MG63 (cell line): ENCODE results near the gene KCNMA1. TPM values are rescaled to one million over a fixed set of nuclear protein-coding genes. Genes with fewer than 3 reads are reported as not detected.
A peak's percentile ranks its signal among the peaks of the same experiment; 100 is the strongest.

Experiments used
- DNase-seq: peaks from one replicate; pipeline ENCODE4 v3.0.0-alpha.2; 2020
- H3K27me3 ChIP-seq: fragments of 250-450 bp; sonication (Bioruptor Pico); 2 replicates; pipeline ENCODE4 v1.5.1; 2020; ENCODE audit warnings: mild to moderate bottlenecking, moderate library complexity
- H3K36me3 ChIP-seq: fragments of 250-450 bp; sonication (Bioruptor Pico); 2 replicates; pipeline ENCODE4 v1.5.1; 2020; ENCODE audit warnings: mild to moderate bottlenecking, moderate library complexity
- H3K4me3 ChIP-seq: fragments of 250-450 bp; sonication (Bioruptor Pico); 2 replicates; pipeline ENCODE4 v1.5.1; 2020; ENCODE audit warnings: mild to moderate bottlenecking, moderate library complexity
- H3K9me3 ChIP-seq: fragments of 250-450 bp; sonication (Bioruptor Pico); 2 replicates; pipeline ENCODE4 v1.5.1; 2020; ENCODE audit warnings: mild to moderate bottlenecking, moderate library complexity
- total RNA-seq: library from RNA; depleted of rRNA; stranded (reverse); fragments of >200 nt; shearing (Covaris generic); gene quantifications from 2 replicates; pipeline ENCODE4 v1.2.3, GENCODE V29; 2014; ENCODE audit warnings: low replicate concordance

The KCNMA1 gene
- total RNA-seq, 1 experiment from 2014 or later = 40.8 TPM

DNA sequence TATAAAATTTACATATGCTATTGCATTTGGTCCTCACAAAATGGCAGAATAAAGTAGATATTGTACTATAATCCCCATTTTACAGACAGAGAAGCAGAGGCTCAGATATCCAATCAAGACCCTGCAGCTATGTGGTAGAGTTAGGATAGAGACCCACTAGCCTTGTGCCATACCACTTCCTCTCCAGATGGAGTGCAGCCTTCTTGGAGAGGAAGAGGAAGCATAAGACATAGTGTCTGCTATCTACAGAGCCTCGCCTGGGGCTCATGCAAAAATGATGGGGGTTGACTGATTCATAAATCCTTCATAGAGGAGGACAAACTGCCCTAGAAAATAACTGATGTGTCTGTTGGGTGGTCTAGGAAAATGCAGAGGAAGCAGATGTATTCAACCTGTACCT is 447.3 kb downstream of the KCNMA1 start:
- Histone ChIP-seq H3K27me3 (no peaks in the 10 kb centered on the region), H3K4me3 (no peak overlapping the region), H3K36me3 (peaks cover 2% of the 10 kb centered on the region; the same call in 1 of the 2 replicates), H3K9me3 (no peaks in the 10 kb centered on the region)
- DNase-seq = no peak

DNA sequence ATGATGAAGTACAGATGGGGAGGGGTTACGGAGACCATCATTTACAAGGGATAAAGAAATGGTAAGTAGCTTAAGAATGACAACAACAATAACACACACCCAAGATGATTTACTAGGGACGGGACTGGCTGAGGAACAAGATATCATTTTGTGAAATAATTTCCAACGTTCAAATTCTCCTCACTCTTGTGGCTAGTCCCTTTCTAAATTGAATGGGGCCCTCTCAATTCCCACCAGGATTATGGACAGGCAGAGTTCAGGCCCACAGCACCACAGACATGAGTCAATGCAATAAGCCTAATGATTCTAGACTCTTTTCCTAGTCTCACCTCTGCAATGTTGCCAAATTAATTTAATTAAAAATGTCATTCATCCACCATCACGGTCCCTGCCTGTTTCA is 448.1 kb downstream of the KCNMA1 start:
- Histone ChIP-seq H3K27me3 (no peaks in the 10 kb centered on the region), H3K36me3 (peaks cover 2% of the 10 kb centered on the region; the same call in 1 of the 2 replicates), H3K9me3 (no peaks in the 10 kb centered on the region), H3K4me3 (no peak overlapping the region)
- DNase-seq = no peak

DNA sequence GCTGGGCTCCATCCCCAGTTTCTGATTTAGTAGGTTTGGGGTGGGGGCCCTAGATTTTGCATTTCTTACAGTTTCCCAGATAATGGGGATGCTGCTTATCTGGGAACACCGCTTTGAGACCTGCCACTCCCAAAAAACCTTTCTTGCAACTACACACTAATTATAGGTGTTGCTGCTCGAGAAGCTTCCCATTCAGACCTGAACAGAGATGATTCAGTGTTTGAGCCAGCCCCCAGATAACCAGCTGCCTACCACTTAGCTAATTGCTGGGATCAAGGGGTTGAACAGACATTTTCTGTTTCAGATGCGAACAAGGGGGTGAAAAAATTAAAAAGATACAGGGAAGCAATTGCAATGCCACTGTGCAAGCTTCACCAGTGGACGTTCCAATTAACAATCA is 448.5 kb downstream of the KCNMA1 start:
- peaks cover 2% of the 10 kb centered on the region; the same call in 1 of the 2 replicates for H3K36me3 ChIP-seq
- no peaks in the 10 kb centered on the region for H3K27me3 ChIP-seq
- DNase-seq = no peak
- H3K4me3 ChIP-seq = no peak overlapping the region
- H3K9me3 ChIP-seq = no peaks in the 10 kb centered on the region

DNA sequence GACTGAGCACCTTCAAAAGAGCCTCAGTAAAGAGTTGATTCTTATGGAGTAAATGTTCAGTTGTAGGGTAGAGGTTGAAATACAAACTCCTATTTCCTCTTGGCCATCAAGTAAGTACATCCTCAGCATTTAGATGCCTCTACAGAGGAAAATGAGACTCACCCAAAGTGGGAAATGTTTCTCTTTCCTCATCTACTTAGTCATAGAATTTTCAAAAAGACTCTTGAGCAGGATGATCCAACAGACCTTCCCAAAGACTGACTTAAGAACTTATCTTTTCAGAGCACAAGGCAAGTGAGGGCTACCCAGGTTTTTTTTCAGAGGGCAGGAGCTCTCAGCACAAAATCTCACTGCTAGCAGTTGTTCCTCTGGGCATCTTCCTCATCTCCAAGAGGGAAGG is 449.1 kb downstream of the KCNMA1 start:
- Histone ChIP-seq H3K9me3 (no peaks in the 10 kb centered on the region), H3K27me3 (no peaks in the 10 kb centered on the region), H3K4me3 (no peak overlapping the region), H3K36me3 (peaks cover 2% of the 10 kb centered on the region; the same call in 1 of the 2 replicates)
- no peak for DNase-seq

DNA sequence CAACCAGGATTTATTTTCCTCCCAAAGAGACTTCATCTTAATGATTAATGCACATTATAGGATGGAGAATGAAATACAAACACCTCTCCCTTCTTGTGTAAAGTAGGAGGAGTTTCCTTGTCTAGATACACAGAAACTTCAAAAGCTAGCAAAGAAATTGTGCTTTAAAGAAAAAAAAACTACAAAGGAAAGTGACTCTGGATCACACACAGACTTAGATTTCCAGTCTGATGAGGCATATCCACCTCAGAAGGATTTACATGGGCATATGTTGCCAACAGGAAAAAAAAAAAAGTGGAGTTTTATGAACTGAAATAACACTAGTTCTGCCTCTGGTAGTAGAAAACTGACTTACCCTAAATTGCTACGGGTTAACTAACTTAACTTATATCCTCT is 449.6 kb downstream of the KCNMA1 start:
- Histone ChIP-seq H3K9me3 (no peaks in the 10 kb centered on the region), H3K4me3 (no peak overlapping the region), H3K27me3 (no peaks in the 10 kb centered on the region), H3K36me3 (peaks cover 5% of the 10 kb centered on the region; the same call in 1 of the 2 replicates)
- DNase-seq = no peak

DNA sequence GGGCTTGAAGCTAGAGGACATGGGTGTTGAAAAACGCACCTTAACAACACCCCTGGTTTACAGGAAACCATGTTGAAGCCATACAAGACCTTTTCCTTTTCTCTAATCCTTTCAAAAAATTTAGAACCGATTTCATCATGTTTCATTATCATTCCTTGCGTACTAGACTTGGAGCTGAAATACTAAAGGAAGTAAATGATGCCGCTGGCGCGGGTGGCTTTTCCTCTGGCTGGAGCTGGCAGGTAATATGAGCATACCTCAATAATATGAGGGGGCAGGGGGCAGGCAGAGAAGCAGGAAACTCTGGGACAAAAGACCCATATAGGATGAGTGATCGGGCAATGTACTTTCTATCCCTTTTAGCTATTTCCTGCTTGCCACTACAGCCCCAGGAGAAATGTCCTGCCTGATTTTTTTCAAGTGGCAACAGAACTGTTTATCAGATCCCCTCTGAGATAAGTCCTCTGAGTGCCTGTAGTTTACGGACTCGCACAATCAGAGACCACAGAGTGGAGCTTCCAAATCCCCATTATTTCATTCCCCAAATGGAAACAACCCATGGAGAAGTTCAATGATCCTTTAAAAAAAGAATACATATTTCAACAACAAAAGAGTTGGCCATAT is 450.1 kb downstream of the KCNMA1 start:
- H3K36me3 ChIP-seq = peaks cover 7% of the 10 kb centered on the region
- H3K4me3 ChIP-seq = no peak overlapping the region
- no peak for DNase-seq
- no peaks in the 10 kb centered on the region for H3K27me3 ChIP-seq
- H3K9me3 ChIP-seq = no peaks in the 10 kb centered on the region

DNA sequence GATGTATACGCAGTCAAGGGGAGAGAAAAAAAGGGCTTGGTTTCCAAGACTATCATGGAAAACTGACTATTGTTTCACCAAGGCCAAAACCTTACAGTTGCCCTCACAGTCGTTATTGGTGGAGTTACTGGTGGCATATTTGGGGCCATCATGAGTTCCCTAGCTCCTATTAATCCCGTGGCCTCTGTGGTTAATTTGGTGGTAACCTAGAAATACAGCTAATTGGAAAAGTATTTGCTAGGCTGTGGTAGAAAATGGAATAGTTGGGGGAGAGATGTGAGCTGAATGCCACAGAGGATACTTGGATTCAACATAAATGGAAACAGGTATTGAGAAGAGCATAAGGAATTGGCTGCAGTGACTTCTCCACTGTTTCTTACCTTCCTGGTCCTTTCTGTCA is 450.7 kb downstream of the KCNMA1 start:
- DNase-seq = no peak
- H3K36me3 ChIP-seq = peaks cover 6% of the 10 kb centered on the region
- no peaks in the 10 kb centered on the region for H3K27me3 ChIP-seq
- H3K9me3 ChIP-seq = no peaks in the 10 kb centered on the region
- no peak overlapping the region for H3K4me3 ChIP-seq

DNA sequence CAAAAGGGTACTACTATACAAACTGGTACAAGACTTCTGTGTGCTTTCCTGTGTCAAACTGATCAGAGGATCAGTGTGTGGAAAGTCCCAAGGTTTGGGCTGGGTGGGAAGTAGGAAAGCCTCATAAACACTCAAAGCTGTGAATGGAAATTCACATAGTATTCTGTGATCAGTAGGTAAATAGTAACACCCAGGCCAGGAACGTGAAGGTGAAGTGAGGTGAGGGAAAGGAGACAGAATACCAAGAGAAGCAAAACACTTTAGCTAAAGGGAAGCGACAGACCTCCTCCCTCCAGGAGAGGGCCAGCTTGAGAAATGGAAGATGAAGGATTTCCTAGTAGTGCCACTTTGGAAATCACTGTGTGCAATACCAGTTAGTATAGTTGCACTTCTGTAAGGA is 451.9 kb downstream of the KCNMA1 start:
- Histone ChIP-seq H3K27me3 (no peaks in the 10 kb centered on the region), H3K36me3 (peaks cover 4% of the 10 kb centered on the region)
- no peak for DNase-seq

DNA sequence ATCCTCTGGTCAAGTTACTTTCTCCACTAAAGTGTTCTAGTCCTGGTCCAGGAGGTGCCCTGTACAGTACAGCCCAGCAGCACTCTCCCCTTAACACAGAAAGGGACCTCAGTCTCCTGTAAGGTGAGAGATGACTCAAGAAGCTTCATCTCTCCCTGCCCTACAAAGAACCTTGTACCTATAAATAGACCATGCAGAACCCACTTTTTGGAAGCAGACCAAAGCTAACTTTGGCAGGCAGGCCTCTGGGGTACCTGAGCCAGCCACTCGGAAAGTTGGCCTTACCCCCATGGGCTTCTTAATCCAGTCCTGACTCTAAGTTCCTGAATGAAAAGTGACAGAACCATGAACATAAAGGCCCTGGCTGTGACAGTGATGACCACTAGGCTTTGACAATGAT is 454.8 kb downstream of the KCNMA1 start:
- H3K9me3 ChIP-seq = no peaks in the 10 kb centered on the region
- H3K4me3 ChIP-seq = no peak overlapping the region
- DNase-seq = no peak
- H3K27me3 ChIP-seq = no peaks in the 10 kb centered on the region
- H3K36me3 ChIP-seq = peaks cover 9% of the 10 kb centered on the region

More for the DNA sequence above, 451.9 kb downstream of the KCNMA1 start:
- no peak overlapping the region for H3K4me3 ChIP-seq
- H3K9me3 ChIP-seq = no peaks in the 10 kb centered on the region

DNA sequence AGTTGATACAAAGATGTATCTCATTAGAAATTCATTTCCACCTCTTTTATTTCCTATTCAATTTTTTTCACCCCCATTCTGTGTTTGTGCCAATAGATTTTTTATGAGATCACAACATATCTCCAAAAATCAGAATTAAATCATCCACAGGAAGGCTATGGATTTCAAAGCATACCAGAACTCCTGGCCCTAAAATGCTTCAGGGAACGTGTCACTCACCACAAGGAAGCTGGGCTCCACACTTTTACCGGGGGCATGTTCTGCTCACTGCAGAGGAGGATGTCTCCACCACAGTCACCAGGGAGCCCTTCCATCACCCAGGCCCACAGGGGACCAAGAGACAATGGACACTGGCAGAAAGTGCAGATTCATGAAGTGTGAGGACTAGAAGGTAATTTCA is 456.8 kb downstream of the KCNMA1 start:
- peaks cover 9% of the 10 kb centered on the region for H3K36me3 ChIP-seq
- no peak overlapping the region for H3K4me3 ChIP-seq
- DNase-seq = peak; percentile 44

DNA sequence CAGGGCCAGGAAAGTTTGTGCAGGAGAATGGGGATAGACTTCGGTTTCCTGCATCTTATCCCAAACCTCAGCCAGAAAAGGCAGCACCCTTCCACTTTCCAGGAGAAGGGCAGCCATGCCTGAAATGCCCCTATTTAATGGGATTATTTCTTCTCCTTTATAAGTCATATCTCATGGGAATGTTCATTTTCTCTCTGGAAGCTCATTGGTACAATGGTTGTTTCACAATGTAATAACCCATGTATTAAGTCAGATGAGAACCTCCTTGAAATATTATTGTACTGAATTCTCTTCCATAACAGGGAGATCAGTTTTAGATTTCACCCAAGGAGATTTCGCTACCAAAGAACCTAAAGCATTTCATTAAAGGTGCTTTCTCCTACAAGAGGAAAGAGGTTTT is 457.5 kb downstream of the KCNMA1 start:
- Histone ChIP-seq H3K9me3 (no peaks in the 10 kb centered on the region), H3K36me3 (peaks cover 9% of the 10 kb centered on the region), H3K27me3 (no peaks in the 10 kb centered on the region), H3K4me3 (no peak overlapping the region)
- DNase-seq = no peak

More for the DNA sequence above, 456.8 kb downstream of the KCNMA1 start:
- Histone ChIP-seq H3K27me3 (no peaks in the 10 kb centered on the region), H3K9me3 (no peaks in the 10 kb centered on the region)

DNA sequence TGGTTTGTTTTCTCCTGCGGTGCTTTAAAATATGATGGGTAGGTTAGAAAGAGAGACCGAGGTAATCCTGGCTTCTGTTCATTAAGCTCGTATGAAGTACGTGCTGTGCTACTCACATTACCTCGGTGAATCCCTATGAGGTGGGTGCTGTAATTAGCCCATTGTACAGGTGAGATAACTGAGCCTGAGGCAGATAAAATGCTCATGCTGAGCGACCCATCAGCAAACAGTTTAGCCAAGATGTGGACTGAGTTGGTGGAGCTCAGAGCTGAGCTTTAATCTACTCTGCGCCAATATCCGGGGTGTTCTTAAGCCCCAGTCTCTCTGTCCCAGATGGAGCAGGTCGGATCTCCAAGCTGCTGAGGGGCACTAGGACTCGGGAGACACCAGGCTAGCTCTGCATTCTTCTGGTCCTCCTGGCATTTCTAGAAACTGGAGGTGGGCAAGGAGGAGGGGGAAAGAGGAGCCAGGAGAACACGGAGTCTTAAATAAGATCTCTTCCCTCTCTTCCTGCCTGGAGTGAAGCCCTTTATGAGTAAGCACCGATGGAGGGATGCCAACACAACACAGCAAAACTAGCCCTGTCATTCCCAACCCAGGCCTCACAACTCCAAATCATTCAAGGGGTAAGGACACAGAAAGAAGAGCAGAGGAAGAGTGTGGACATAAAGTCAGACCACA is 458.5 kb downstream of the KCNMA1 start:
- H3K36me3 ChIP-seq = peaks cover 9% of the 10 kb centered on the region
- no peaks in the 10 kb centered on the region for H3K9me3 ChIP-seq
- H3K27me3 ChIP-seq = no peaks in the 10 kb centered on the region
- DNase-seq = peak; percentile 91
- no peak overlapping the region for H3K4me3 ChIP-seq

DNA sequence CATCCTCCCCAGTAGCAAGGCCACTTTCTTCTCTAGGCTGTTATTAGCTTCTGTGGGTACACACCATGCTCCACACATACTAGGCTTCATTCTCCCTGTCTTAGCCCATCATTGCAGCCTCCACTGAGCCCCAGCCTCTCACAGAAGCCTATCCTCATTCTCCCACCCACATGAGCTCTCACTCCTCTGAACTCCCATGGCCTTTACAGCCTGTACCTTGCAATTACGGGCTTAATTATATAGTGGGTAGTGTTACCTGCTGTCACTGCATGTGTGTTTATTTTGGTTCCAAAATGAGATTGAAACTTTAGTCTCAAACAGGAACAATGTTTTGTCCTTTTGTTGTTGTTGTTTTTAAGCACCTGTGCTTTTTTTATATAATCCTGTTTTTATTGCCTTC is 460.0 kb downstream of the KCNMA1 start:
- no peak overlapping the region for H3K4me3 ChIP-seq
- H3K36me3 ChIP-seq = peaks cover 4% of the 10 kb centered on the region
- H3K9me3 ChIP-seq = no peaks in the 10 kb centered on the region
- no peaks in the 10 kb centered on the region for H3K27me3 ChIP-seq
- DNase-seq = no peak

DNA sequence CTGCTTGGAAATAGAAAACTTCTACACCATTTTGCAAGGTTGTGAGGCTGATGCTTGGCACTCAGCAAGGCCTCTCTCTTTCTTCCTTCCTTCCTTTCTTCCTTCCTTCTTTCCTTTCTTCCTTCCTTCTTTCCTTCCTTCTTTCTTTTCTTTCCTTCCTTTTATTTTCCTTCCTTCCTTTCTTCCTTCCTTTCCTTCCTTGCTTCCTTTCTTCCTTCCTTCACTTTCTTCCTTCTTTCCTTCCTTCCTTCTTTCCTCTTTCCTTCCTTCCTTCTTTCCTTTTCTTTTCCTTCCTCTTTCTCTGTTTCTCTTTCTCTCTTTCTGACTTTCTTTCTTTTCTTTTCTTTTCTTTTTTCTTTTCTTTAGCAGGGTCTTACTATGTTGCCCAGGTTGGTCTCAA is 460.4 kb downstream of the KCNMA1 start:
- H3K4me3 ChIP-seq = no peak overlapping the region
- DNase-seq = no peak
- H3K9me3 ChIP-seq = no peaks in the 10 kb centered on the region
- H3K36me3 ChIP-seq = peaks cover 6% of the 10 kb centered on the region
- no peaks in the 10 kb centered on the region for H3K27me3 ChIP-seq

DNA sequence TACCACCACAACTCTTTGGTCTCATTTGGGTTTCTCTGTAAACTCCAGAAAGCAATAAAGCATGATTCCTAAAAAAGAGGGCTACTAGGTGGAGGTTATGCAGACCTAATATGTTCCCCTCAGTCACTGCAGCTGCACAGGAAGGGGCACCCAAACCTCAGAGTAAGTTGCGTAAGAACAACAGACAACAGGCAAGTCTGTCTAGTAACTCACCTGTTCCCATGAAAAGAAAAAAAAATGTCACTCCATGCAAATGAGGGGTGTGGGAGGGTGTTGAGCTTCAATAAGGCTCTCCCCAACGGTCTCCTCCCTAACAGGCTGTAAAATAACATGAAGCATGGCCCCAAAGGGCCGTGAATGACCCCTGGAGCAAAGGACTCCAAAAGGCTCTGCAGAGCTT is 461.4 kb downstream of the KCNMA1 start:
- no peak for DNase-seq
- Histone ChIP-seq H3K36me3 (peaks cover 6% of the 10 kb centered on the region), H3K27me3 (no peaks in the 10 kb centered on the region), H3K9me3 (no peaks in the 10 kb centered on the region), H3K4me3 (no peak overlapping the region)

DNA sequence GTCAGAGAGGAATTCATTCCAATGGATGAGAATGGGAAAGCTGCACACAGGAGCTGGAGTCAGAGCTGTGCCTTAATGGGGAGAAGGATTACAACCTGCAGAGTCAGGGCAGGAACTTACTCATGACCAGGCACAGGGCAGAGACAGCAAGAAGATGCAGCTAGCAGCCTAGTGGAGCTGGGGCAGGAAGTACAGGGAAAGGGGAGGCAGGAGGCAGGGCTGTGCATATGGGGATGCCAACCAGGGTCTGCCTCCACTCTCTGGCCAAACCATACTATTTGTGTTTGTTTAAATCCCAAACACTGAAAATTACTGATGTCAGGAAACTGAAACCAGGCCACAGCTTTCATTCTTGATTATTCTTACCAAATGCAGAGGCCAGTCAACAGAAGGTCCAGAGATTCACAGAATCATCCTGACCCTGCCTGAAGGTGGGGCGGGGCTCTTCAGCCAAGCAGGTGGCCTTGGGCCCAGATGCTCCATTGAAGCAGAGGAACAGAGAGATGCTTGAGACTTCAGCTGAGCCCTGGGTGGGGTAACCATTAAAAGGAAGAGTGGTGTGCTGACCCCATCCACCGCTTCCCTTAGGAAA is 461.9 kb downstream of the KCNMA1 start:
- DNase-seq = no peak

DNA sequence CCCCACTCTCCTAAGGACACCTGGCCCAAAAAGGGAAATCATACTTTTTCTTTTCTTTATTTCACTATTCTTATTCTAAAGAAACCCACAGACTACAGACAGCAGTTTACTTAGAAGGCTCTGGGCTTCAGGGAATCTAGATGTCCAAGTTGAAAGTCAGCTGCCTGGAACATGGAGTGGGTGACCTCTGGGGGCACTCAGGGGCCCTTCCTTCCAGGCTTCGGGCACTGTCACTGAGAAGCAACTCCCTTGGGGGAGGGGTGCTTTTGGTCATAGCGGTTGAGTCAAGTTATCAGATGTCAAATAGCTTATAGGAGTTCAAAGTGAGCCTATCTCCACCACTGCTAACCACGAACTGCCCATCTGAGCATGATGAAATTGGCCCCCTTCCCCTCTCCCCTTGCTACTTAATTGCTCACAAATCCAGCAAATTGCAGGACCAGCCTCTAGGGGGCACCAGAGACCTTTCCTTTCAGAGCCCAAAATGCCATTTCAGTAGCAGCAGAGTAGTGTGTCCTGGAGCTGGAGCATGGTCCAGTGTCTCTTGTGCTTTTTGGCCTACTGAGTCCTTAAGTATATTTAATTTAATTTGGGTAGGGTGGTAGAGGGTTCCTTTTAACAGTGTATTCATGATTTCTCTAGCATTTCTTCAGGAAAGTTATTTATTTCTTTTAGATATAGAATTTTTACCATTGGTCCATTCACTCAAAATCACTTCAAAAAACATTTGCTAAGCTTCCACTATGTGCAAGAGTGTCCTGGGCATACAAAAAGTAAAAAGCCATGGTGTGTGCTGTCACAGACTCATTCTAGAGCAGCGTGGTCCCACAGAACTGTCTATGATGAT is 463.8 kb downstream of the KCNMA1 start:
- DNase-seq = peak; percentile 60
- peaks cover 4% of the 10 kb centered on the region for H3K36me3 ChIP-seq
- H3K4me3 ChIP-seq = no peak overlapping the region
- no peaks in the 10 kb centered on the region for H3K27me3 ChIP-seq
- H3K9me3 ChIP-seq = no peaks in the 10 kb centered on the region

More for the DNA sequence above, 461.9 kb downstream of the KCNMA1 start:
- Histone ChIP-seq H3K4me3 (no peak overlapping the region), H3K9me3 (no peaks in the 10 kb centered on the region), H3K36me3 (peaks cover 6% of the 10 kb centered on the region), H3K27me3 (no peaks in the 10 kb centered on the region)
